HG02623 (cell line): ENCODE measurements around the gene CIPC.
A peak's percentile ranks its signal among the peaks of the same experiment; 100 is the strongest.

ENCODE experiments used
- ATAC-seq: cut with Tn5 transposase; IDR thresholded peaks from one replicate; pipeline ENCODE4 v1.9.1; 2021; ENCODE audit warnings: moderate library complexity; ENCODE audit not compliant: unreplicated experiment

Gene CIPC

DNA sequence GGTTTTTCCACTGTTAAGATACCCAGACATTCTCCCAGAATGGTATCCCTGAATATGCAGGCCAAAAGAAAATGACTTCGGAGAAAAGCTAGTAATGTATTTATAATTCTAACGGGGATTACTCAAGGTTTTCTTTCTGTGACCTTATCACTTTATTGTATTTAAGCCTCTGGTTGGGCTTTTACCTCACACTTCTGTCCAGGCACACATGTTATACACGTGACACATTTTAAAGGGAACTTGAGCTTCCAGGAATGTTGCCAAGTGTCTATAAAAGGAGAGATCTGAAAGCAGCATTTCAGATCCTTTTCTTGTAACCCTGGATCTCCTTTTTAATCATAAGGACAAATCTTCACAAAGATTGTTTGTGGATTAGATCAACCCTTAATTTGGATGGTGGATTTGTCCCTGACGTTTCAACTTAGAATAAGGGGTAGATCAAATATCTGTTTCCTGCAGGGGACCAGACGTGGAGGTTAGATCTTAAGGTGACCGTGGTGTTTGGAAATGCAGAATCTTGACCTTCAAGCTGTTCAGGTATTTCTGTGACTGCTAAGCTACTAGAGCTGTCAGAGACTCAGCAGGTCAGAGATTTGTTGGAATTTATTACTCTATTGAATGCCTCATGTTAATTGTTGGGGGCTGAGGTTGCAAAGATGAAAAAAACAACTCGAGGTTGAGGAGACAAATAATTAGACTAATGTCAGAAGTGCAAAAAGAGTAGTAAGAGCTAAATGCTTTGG is 1.5 kb downstream of the CIPC start:
- ATAC-seq, result no peak

DNA sequence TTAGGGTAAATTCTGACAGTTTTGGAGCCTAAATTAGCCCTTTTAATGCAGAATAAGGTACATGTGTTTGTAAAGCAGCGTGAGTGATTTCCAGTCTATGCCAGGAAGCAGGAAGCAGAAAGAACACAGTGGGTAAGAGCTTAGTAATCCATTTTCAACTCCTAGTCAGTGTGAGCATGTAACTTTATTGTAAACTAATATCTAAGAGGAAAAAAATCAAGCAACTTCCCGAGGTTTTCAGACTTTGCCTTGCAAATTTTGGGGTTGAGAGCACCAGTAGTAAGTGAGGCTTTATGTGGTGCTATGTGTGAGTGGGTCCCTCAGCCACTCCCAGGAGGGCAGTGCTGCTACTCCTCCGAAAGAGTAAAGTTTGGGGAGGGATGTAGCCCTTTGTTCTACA is 2.9 kb downstream of the CIPC start:
- no peak for ATAC-seq

DNA sequence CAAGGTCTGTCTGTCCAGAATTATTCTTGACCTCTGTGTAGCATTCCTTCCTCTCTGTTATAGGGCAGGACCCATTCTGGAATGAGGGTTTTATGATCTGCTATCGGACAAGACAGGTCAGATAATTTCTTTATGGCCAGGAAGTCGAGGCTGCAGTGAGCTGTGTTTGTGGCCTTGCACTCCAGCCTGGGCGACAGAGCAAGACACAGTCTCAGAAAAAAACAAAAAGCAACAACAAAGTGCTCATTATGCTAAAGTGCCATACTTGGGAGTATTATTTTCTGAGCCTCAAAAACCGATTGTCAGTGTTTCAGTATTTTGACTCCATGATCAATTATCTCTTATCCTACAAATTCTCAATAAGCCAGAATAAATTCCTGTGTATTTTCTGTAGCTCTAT is 4.1 kb downstream of the CIPC start:
- no peak for ATAC-seq

DNA sequence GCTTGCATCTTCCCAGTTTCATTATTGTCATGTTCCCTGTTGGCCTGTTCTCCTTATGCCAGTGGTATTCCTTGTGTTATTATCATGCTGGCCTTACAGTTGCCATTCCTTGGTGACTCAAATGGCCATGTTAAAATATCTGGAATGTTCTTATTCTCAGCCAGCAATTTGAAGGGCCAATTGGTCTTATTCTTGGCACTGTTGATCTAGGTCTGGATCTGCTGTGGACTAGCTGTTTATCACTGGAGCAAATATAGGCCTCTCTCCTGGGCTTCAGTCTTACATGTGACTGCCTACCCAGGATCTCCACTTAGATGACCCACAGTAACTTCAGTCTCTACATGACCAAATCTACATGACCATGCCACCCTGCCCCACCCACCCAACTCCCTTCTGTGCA is 5.4 kb downstream of the CIPC start:
- no peak for ATAC-seq

DNA sequence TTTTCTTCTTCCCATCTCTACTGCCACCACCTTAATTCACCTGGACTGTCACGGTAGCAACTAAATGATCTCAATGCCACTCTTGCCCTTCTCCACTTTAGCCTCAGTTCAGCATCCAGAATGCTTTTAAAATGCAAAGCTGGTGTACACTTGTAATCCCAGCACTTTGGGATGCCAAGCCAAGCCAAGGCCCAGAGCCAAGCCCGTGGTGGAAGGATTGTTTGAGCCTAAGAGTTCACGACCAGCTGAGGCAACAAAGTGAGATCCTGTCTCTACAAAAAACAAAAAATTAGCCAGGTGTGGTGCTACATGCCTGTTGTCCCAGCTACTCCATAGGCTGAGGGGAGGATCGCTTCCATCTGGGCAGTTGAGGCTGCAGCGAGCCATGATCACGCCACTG is 5.9 kb downstream of the CIPC start:
- ATAC-seq, result no peak

DNA sequence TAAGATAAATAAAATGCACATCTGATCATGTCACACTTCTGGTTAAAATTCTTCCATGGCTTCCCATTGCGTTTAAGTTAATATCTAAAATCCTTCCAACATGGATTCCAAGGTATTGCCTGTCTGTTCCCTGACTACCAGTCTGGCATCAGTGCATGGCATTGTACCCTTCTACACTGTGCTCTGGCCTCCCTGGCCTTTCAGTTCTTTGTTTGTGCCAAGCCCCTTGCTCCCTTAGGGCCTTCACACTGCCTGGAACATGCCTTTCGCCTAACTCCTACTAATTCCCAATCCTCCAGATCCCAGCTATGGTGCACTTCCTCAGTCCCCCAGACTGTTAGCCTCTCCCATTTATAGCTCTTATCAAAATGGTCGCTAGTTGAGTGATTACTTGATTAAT is 6.3 kb downstream of the CIPC start:
- ATAC-seq, result no peak

DNA sequence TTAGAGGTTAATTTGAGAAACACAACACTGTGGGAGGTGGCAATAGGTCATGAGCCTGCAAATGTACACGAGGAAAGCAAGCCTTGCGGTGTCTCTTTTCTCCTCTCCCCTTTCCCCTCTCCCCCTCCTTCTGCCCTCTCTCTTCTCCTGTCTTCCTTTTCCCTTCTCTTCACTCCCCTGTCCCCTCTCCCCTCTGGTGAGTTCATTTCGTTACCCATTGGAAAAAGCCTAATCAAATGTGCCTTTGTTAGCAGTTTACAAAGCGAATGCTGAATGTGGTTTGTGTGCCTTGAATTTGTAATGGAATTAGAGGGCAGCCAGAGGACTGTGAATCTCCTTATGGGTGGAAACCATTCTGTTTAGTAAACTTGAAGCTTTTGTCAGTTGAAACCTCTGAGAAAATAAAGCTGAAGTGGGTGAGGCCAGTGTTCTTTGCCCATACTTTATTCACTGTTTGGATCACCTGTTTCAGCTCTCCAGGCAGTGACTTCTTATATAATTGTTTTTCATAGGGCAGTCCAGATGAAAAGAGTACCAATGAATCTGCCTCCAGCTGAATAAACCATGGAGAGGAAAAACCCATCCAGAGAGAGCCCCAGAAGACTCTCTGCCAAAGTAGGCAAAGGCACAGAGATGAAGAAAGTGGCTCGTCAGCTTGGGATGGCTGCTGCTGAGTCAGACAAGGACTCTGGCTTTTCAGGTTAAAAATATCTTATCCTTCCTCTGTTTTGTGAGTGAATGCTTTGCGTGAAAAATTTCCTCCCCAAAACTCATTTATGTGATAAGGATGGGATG is 7.3 kb downstream of the CIPC start:
- no peak for ATAC-seq

DNA sequence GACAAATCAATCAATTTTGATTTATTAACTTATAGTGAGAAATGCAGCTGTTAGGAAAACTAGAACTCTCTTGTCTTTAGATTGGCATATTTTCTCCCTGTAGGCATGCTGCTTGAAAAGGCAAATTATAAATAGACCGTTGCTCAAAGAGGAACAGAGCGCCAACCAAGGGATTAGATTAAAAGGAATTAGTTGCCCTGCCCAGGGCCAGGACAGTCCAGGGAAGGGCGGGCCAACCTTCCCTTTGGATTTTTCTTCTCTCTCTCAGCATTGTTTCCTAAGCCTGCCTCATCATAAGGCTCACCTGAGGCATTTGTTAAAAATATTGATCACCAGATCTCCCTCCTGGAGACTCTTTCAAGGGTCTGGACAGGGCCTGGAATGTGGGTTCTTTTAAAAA is 8.6 kb downstream of the CIPC start:
- no peak for ATAC-seq

DNA sequence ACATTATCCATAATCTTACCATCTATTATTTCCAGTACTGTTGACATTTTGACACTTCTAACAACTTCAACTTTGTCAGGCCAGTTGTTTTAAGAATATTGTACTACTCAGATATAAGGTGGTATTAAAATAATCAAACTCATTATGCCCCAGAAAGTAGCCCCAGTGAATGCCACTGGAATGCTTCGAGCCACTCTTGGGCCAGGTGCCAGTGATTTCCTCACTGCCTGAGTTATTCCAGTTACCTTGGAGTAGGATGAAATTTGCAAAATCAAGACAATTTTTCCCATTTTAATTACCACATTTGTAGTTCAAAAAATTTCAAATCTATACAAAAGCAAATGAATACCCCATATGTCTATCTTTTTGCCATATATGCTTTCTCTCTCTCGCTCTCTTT is 9.2 kb downstream of the CIPC start:
- no peak for ATAC-seq

DNA sequence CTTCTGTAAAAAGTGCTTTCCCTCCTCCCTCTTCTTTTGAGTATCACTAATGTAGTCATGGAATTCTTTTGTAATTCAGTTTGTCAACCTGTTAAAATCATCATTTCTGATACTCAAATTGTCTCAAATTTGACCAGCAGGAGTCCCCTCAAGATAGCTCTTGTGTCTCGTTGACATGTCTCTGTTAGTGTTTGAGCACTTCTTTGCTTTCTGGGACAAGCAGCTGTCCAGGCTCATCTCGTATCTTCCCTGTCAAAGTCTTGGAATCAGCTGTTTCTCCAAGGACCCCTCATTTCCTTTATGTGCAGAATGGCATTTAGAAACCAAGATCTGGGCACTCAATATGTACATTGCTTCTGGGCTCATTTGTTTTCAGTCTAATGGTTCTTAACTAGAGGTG is 10.7 kb downstream of the CIPC start:
- ATAC-seq, result no peak

DNA sequence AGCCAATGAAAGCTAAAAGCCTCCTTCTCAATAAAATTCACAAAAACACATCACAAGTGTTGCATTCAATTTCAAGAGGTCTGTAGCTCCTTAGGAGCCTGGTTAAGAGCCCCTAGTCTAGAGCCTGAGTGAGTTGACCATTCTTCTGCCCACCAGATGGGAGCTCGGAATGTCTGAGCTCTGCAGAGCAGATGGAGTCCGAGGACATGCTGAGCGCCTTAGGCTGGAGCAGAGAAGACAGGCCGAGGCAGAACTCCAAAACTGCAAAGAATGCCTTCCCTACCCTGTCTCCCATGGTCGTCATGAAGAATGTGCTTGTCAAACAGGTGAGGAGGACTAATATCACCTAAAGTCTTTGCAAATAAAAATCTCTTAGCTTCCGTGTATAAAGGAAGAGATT is 11.6 kb downstream of the CIPC start:
- ATAC-seq, result no peak

DNA sequence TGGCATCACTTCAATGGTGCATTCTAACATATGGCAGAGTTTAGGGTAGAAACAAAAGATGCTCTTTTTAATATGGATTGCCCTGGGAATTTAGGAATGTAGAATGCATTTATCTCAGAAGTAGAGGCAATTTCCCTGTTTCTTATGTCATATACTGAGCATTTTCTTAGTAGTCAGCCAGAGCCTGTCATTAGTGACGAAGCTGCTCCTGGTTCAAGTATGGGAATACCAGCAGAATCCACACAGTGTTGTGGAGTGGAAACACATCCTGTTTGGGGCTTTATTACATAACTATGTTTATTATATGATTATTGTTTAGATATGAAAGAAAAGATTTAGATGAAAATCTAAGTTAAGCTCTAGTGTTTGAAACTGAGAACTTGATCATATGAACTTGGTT is 12.2 kb downstream of the CIPC start:
- no peak for ATAC-seq

DNA sequence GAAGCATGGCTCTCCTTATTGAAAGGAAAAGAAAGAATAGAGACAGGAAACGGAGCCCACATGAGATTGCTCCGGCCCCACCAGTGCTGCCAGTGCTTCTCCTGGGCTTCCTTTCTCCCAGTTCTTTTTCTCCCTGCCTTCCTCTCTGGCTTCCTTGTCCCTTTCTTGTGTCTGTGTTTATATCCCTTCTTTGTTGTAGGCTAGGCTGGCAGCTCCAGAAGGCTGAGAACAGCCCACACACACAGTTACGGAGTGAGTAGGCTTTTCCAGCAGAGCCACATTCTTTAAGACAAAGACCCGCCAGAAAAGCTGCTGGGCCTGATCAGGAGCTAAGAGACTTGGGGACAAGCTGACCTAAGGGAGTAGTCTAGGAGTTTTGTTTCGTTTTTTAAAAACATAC is 13.0 kb downstream of the CIPC start:
- no peak for ATAC-seq

DNA sequence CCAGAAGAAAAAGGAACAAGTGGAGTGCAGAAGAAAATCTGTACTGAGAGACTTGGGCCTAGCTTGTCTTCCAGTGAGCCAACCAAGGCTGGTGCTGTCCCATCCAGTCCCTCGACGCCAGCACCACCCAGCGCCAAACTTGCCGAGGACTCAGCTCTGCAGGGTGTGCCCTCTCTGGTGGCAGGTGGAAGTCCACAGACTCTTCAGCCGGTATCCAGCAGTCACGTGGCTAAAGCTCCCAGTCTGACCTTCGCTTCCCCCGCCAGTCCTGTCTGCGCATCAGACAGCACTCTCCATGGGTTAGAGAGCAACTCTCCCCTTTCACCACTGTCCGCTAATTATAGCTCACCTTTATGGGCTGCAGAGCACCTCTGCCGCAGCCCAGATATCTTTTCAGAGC is 15.6 kb downstream of the CIPC start:
- no peak for ATAC-seq

DNA sequence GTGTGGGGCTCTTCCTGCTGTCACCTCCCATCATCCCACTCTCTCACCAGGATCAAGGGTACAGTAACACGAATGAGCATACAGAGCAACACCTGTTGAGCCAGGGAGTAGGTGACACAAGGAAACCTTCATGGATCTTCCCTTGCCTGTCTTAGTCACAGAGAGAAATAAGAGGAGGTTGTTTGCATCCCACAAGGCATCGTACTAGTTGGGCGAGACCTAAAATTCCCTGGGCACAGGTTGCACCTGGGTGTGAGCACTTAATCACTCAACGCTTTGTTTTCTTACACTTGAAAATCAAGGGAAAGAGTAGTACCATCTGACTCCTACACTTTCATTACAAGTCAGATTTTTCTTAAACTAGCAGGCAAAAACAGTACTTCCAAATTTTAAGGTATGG is 16.6 kb downstream of the CIPC start:
- ATAC-seq, result no peak

DNA sequence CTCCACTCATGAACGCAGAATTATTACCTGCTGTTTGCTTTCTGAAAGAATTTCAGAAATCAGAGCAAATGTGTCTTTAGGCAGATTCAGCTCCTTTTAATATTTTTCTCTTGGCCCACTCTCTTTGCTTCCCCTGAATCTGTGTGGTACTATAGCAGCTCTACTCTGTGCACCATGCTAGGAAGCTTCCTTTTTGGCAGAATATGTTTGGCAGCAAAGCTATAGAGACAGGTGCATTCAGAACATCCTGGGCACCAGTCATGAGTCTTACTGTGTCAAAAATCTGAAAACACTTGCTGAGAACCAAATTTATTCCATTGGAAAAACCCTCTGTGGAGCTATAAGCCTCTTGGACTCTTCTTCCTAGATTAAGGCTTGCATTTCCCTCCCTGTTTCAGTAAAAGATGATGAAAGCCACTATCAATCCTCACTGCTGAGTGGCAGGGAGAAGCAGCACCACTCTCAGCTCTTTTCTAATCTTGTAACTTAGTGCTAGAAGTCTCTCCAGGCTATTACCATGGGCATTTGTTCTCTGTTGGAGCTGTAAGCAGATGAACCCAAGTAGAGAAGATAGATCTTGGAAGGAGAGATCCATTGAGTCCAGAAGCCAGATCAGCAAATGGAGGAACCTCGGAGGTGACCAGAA is 18.2 kb downstream of the CIPC start:
- ATAC-seq, result no peak

DNA sequence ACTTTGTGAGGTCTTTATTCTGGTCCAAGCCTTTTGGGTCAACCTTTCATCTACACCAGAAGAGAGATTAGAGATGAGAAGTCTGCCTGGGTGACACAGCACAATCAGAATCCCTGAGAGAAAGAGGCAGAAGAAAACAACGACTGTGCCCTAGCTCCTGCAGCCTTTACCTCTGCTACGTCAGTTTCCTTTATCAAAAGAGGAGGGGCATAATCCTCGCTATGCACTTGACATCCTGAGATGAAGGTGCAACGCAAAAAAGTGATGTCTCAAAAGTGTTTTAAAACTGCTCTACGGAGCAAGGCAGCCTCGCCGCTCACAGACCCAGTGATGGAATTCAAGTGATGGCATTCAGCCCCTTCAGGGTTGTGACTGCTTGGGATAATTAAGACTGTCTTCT is 21.8 kb downstream of the CIPC start:
- no peak for ATAC-seq

DNA sequence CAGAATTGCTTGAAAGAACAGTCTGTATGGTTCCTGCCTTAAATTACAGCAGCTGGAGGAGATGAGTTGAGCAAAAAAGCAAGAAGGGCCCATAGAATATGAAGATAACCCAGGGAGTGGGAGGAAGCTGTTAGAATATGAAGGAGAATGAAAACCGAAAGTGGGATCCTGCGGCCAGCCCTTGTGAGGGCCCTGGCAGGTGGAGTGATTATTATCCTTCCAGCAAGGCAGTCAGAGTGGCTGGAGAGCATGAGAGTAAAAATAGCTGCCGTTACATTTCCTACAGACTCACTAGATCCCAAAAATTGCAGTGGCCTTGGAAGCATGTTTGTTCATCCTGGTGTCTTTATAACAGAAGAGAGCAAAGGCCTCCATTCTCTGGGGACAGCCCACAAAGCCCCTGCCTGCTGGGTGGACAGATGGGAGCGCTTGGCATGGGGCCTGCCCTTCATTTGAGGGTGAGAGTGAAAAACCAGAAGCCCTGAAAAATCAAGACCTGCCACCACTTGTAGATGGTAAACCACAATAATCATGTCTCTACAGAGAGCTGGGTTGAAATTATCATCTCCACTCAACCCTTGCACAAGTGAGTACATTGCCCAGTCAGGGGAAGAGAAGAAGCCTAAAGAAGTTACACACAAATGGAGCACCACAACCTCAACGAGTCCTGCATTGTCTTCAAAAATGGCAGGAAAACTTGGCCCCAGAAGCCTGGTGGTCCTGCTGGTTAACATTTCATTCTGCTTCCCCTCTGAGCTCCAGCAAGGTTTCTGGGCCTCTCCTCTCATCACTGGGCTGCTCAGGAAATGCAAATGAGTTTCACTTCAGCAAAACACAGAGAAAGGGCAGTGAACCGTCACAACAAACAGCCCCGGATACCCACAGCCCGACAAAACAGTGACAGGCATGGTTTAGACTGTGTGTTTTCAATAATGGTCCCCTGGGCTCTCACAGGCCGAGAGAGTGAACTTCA is 23.0 kb downstream of the CIPC start:
- ATAC-seq, result peak; percentile 83

DNA sequence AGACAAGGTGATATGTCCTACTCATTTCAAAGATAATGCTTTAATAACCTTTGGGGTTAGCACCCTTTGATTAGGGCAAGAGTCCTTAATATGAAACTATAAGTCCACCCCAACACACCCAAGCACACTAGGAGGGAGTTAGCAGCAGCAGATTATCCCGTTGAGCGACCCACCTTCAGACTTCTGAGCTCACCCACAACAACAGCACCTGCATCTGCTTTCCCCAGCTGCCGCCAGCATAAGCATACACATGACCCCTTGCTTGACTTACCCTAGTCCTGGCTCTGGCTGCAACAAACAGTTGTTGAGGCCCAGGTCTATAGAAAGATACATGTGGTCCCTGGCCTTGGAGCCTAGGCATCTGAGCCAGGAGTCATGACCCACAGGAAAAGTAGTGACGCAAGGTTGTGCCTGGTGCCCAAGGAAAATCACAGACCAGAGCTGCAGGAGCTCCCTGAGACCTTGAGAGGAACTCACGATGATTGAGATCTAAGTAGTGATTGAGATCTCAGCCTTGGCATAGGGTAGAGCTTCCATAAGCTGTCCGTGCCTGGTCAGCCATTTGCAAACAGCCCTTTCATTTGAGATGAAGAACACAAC is 24.6 kb downstream of the CIPC start:
- no peak for ATAC-seq
